ENCODE results near the gene FAM124A. TPM values are rescaled to one million over a fixed set of nuclear protein-coding genes. Genes with fewer than 3 reads are reported as not detected.

The FAM124A gene
- total and polyA plus RNA-seq, 5 donors, result 4.2 to 10.7 (median 8.6) TPM

- intact Hi-C loops (cut with DNase I), result loop anchor here (5.0 kb wide), 2 partner anchors 61 to 66 kb away; no protein-coding TSS in a partner anchor
Measured at GRCh38 chr13:51221108-51221507, 1.1 kb upstream of the FAM124A start.

GRCh38 chr13:51221674-51222036, 543 bp upstream of the FAM124A start:
- intact Hi-C loops (cut with DNase I), result loop anchor here (5.0 kb wide), 2 partner anchors 61 to 66 kb away; no protein-coding TSS in a partner anchor
- Histone ChIP-seq H3K4me3 (ENCODE audit: low read length) (peak overlapping the region; percentile 88), H3K27ac (ENCODE audit: low read length) (no peak overlapping the region), H3K27me3 (ENCODE audit: control insufficient read depth, insufficient read depth) (no peaks in the 10 kb centered on the region), H3K9me3 (ENCODE audit: control insufficient read depth, low read length) (no peaks in the 10 kb centered on the region), H3K4me1 (ENCODE audit: control insufficient read depth, insufficient read depth, low read length) (no peaks in the 10 kb centered on the region)
- 3% methylated on average over 11 of the region's 11 CpGs for WGBS
- DNase-seq, result no peak
- ATAC-seq, result no peak

More at GRCh38 chr13:51221108-51221507, 1.1 kb upstream of the FAM124A start:
- Histone ChIP-seq H3K27ac (ENCODE audit: low read length) (no peak overlapping the region), H3K4me1 (ENCODE audit: control insufficient read depth, insufficient read depth, low read length) (no peaks in the 10 kb centered on the region), H3K9me3 (ENCODE audit: control insufficient read depth, low read length) (no peaks in the 10 kb centered on the region), H3K27me3 (ENCODE audit: control insufficient read depth, insufficient read depth) (no peaks in the 10 kb centered on the region), H3K4me3 (ENCODE audit: low read length) (no peak overlapping the region)
- WGBS, result 83% methylated on average over 4 of the region's 4 CpGs
- no peak for DNase-seq
- ATAC-seq, result no peak

GRCh38 chr13:51222686-51223559, 725 bp downstream of the FAM124A start:
- ATAC-seq (peak; percentile 48 to 77), DNase-seq (peak in 2 of 3 donors; percentile 28 to 62)
- Histone ChIP-seq H3K4me1 (ENCODE audit: control insufficient read depth, insufficient read depth, low read length) (no peaks in the 10 kb centered on the region), H3K27ac (ENCODE audit: low read length) (peak overlapping the region; percentile 7), H3K27me3 (ENCODE audit: control insufficient read depth, insufficient read depth) (no peaks in the 10 kb centered on the region), H3K4me3 (ENCODE audit: low read length) (peak overlapping the region; percentile 88), H3K9me3 (ENCODE audit: control insufficient read depth, low read length) (no peaks in the 10 kb centered on the region)
- 5% methylated on average over 34 of the region's 34 CpGs for WGBS
- intact Hi-C loops (cut with DNase I), result loop anchor here (5.0 kb wide), 2 partner anchors 59 to 64 kb away; no protein-coding TSS in a partner anchor

GRCh38 chr13:51223560-51224270, 1.5 kb downstream of the FAM124A start:
- H3K27me3 ChIP-seq (ENCODE audit: control insufficient read depth, insufficient read depth), result no peaks in the 10 kb centered on the region

GRCh38 chr13:51225029-51225428, 2.8 kb downstream of the FAM124A start:
- H3K27ac ChIP-seq (ENCODE audit: low read length), result no peak overlapping the region
- DNase-seq (no peak), ATAC-seq (no peak)
- H3K4me3 ChIP-seq (ENCODE audit: low read length), result no peak overlapping the region
- no peaks in the 10 kb centered on the region for H3K27me3 ChIP-seq (ENCODE audit: control insufficient read depth, insufficient read depth)
- H3K9me3 ChIP-seq (ENCODE audit: control insufficient read depth, low read length), result no peaks in the 10 kb centered on the region
- intact Hi-C loops (cut with DNase I), result no loop called here
- H3K4me1 ChIP-seq (ENCODE audit: control insufficient read depth, insufficient read depth, low read length), result no peaks in the 10 kb centered on the region

More at GRCh38 chr13:51223560-51224270, 1.5 kb downstream of the FAM124A start:
- 69% methylated on average over 13 of the region's 13 CpGs for WGBS
- no peak for ATAC-seq
- intact Hi-C loops (cut with DNase I), result loop anchor here (5.0 kb wide), 2 partner anchors 59 to 64 kb away; no protein-coding TSS in a partner anchor
- H3K9me3 ChIP-seq (ENCODE audit: control insufficient read depth, low read length), result no peaks in the 10 kb centered on the region
- H3K27ac ChIP-seq (ENCODE audit: low read length), result no peak overlapping the region
- DNase-seq, result no peak
- no peaks in the 10 kb centered on the region for H3K4me1 ChIP-seq (ENCODE audit: control insufficient read depth, insufficient read depth, low read length)
- peak overlapping the region; percentile 88 for H3K4me3 ChIP-seq (ENCODE audit: low read length)

- intact Hi-C loops (cut with DNase I), result no loop called here
- Histone ChIP-seq H3K4me3 (ENCODE audit: low read length) (no peak overlapping the region), H3K4me1 (ENCODE audit: control insufficient read depth, insufficient read depth, low read length) (no peaks in the 10 kb centered on the region), H3K9me3 (ENCODE audit: control insufficient read depth, low read length) (no peaks in the 10 kb centered on the region), H3K27ac (ENCODE audit: low read length) (no peak overlapping the region), H3K27me3 (ENCODE audit: control insufficient read depth, insufficient read depth) (no peaks in the 10 kb centered on the region)
- DNase-seq, result no peak
- no peak for ATAC-seq
- 84% methylated on average over 1 of the region's 1 CpG for WGBS
Measured at GRCh38 chr13:51227404-51227803, 5.2 kb downstream of the FAM124A start.

- Histone ChIP-seq H3K27ac (ENCODE audit: low read length) (no peak overlapping the region), H3K27me3 (ENCODE audit: control insufficient read depth, insufficient read depth) (no peaks in the 10 kb centered on the region), H3K9me3 (ENCODE audit: control insufficient read depth, low read length) (no peaks in the 10 kb centered on the region), H3K4me3 (ENCODE audit: low read length) (no peak overlapping the region), H3K4me1 (ENCODE audit: control insufficient read depth, insufficient read depth, low read length) (no peaks in the 10 kb centered on the region)
- DNase-seq (no peak), ATAC-seq (no peak)
- intact Hi-C loops (cut with DNase I), result no loop called here
- WGBS, result 89% methylated on average over 12 of the region's 12 CpGs
Measured at GRCh38 chr13:51229101-51229719, 7.0 kb downstream of the FAM124A start.

GRCh38 chr13:51229731-51230130, 7.5 kb downstream of the FAM124A start:
- Histone ChIP-seq H3K4me1 (ENCODE audit: control insufficient read depth, insufficient read depth, low read length) (no peaks in the 10 kb centered on the region), H3K27me3 (ENCODE audit: control insufficient read depth, insufficient read depth) (no peaks in the 10 kb centered on the region), H3K4me3 (ENCODE audit: low read length) (no peak overlapping the region), H3K9me3 (ENCODE audit: control insufficient read depth, low read length) (no peaks in the 10 kb centered on the region), H3K27ac (ENCODE audit: low read length) (no peak overlapping the region)
- ATAC-seq (peak in 1 of 2 donors; percentile 48), DNase-seq (no peak)
- 31% methylated on average over 2 of the region's 2 CpGs for WGBS
- intact Hi-C loops (cut with DNase I), result no loop called here

GRCh38 chr13:51230477-51231105, 8.4 kb downstream of the FAM124A start:
- Histone ChIP-seq H3K27me3 (ENCODE audit: control insufficient read depth, insufficient read depth) (no peaks in the 10 kb centered on the region), H3K4me3 (ENCODE audit: low read length) (peak overlapping the region; percentile 20), H3K4me1 (ENCODE audit: control insufficient read depth, insufficient read depth, low read length) (peaks cover 1% of the 10 kb centered on the region), H3K27ac (ENCODE audit: low read length) (peak overlapping the region; percentile 1), H3K9me3 (ENCODE audit: control insufficient read depth, low read length) (no peaks in the 10 kb centered on the region)
- intact Hi-C loops (cut with DNase I), result no loop called here
- 15% methylated on average over 8 of the region's 8 CpGs for WGBS
- peak; percentile 76 to 87 (median 86) for DNase-seq
- ATAC-seq, result peak; percentile 95 to 97

- Histone ChIP-seq H3K4me3 (ENCODE audit: low read length) (no peak overlapping the region), H3K9me3 (ENCODE audit: control insufficient read depth, low read length) (no peaks in the 10 kb centered on the region), H3K4me1 (ENCODE audit: control insufficient read depth, insufficient read depth, low read length) (peaks cover 7% of the 10 kb centered on the region), H3K27ac (ENCODE audit: low read length) (no peak overlapping the region), H3K27me3 (ENCODE audit: control insufficient read depth, insufficient read depth) (no peaks in the 10 kb centered on the region)
- intact Hi-C loops (cut with DNase I), result no loop called here
- no peak for ATAC-seq
- WGBS, result 94% methylated on average over 2 of the region's 2 CpGs
- no peak for DNase-seq
Measured at GRCh38 chr13:51231456-51231855, 9.3 kb downstream of the FAM124A start.
